ENCODE results near the gene PRR18. TPM values are rescaled to one million over a fixed set of nuclear protein-coding genes. Genes with fewer than 3 reads are reported as not detected.

Gene PRR18
- total RNA-seq, 4 donors from 2014 or later: not detected

DNA sequence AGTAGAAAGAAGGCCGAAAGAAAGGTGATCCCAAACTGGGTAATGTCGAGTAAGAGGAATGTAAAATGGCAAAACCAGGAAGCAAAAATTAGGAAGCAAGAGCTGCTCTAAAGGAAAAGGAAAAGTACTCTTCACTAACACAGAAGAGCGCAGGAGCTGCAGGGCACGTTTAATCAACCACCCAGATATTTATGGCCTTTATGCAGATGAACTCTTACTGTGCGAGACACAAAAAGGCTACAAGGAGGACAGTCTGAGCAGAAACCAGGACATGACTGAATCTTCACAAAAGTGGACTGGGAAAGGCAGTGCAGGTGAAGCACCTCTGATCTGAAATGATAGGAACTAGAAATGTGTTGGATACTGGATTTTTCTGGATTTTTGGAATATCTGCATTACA is 15.2 kb upstream of the PRR18 start:
- DNase-seq: no peak

DNA sequence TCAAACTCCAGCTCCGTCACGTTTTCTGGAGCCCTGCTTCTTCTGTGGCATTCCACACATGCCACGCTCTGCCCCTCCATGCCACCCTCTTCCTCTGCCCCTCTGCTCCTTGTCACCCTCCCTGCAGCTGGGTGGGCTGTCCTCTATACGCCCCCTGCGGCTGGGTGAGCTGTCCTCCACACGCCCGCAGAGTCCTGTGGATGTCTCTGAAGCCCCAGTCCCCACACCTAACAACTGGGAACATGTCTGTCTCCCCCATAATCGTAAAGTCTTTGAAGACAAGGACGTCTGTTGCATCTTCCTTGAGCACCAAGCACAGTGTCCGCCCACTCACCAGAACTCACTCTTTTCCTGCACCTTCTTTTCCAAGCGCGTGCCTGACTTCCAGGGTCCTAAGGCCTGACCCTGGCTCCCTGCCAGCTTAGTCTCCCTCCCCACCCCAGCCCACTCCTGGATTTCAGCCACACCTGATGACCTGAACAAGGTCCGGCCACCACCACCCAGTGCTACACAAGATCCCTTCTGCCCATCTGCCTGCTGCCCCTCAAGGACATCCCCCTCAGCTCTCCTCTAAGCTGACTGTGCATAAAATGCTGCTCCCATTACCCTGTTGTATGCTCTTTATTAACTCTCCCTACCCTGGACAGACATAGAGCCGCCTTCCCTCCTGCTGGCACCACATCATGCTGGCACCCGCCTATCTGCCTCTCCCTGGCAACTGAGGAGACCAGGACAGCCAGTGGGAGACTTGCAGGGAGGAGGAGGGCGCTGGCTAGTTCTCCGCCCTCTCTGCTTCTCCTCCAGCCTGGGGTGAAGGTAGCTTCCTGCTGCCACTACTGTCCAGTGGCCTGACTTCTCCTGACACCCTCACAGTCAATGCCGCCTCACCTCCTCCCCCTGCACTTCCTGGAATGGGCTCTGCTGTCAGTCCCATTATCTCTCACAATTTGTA is 10.7 kb upstream of the PRR18 start:
- TF ChIP-seq POLR2A (IDR thresholded peaks at IDR 0.05): no peak
- TF ChIP-seq, protein P1, sequence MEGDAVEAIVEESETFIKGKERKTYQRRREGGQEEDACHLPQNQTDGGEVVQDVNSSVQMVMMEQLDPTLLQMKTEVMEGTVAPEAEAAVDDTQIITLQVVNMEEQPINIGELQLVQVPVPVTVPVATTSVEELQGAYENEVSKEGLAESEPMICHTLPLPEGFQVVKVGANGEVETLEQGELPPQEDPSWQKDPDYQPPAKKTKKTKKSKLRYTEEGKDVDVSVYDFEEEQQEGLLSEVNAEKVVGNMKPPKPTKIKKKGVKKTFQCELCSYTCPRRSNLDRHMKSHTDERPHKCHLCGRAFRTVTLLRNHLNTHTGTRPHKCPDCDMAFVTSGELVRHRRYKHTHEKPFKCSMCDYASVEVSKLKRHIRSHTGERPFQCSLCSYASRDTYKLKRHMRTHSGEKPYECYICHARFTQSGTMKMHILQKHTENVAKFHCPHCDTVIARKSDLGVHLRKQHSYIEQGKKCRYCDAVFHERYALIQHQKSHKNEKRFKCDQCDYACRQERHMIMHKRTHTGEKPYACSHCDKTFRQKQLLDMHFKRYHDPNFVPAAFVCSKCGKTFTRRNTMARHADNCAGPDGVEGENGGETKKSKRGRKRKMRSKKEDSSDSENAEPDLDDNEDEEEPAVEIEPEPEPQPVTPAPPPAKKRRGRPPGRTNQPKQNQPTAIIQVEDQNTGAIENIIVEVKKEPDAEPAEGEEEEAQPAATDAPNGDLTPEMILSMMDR (IDR thresholded peaks at IDR 0.05): no peak

More for the DNA sequence above, 15.2 kb upstream of the PRR18 start:
- Histone ChIP-seq H3K4me3 (no peak overlapping the region), H3K36me3 (no peaks in the 10 kb centered on the region), H3K4me1 (no peaks in the 10 kb centered on the region), H3K27me3 (no peaks in the 10 kb centered on the region), H3K9me3 (no peaks in the 10 kb centered on the region), H3K27ac (no peak overlapping the region)
- TF ChIP-seq, protein P1 (IDR thresholded peaks at IDR 0.05): no peak
- intact Hi-C loops (cut with DNase I; ENCODE audit: low total_unique reads): no loop called here

DNA sequence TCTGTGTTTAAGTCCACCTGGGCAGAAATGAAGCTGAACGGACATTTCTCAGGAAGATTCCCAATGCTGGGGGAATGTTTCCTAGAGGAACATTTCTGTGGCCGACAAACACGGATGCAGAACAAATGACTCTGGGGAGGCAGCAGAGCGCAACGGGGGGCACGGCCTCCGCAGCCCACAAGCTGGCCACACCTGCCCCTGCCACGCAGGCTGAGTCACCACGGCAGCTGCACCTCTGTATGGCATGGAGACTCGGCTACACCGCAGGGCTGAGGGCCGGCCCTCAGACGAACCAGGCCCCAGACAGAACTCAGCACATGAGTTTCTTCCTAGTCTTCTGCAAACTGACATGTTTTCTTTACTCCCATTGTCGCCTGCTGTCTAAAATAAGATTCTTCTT is 10.0 kb upstream of the PRR18 start:
- no peak overlapping the region for H3K27ac ChIP-seq
- DNase-seq: no peak
- H3K4me3 ChIP-seq: no peak overlapping the region
- H3K4me1 ChIP-seq: no peaks in the 10 kb centered on the region
- no peaks in the 10 kb centered on the region for H3K9me3 ChIP-seq
- no peaks in the 10 kb centered on the region for H3K36me3 ChIP-seq
- TF ChIP-seq POLR2A (IDR thresholded peaks at IDR 0.05): no peak
- TF ChIP-seq, protein P1 (IDR thresholded peaks at IDR 0.05): no peak
- intact Hi-C loops (cut with DNase I; ENCODE audit: low total_unique reads): no loop called here
- H3K27me3 ChIP-seq: no peaks in the 10 kb centered on the region

More for the DNA sequence above, 10.7 kb upstream of the PRR18 start:
- H3K4me1 ChIP-seq: no peaks in the 10 kb centered on the region
- H3K9me3 ChIP-seq: no peaks in the 10 kb centered on the region
- DNase-seq: no peak
- intact Hi-C loops (cut with DNase I; ENCODE audit: low total_unique reads): no loop called here
- H3K36me3 ChIP-seq: no peaks in the 10 kb centered on the region
- no peaks in the 10 kb centered on the region for H3K27me3 ChIP-seq
- no peak overlapping the region for H3K27ac ChIP-seq
- H3K4me3 ChIP-seq: no peak overlapping the region

DNA sequence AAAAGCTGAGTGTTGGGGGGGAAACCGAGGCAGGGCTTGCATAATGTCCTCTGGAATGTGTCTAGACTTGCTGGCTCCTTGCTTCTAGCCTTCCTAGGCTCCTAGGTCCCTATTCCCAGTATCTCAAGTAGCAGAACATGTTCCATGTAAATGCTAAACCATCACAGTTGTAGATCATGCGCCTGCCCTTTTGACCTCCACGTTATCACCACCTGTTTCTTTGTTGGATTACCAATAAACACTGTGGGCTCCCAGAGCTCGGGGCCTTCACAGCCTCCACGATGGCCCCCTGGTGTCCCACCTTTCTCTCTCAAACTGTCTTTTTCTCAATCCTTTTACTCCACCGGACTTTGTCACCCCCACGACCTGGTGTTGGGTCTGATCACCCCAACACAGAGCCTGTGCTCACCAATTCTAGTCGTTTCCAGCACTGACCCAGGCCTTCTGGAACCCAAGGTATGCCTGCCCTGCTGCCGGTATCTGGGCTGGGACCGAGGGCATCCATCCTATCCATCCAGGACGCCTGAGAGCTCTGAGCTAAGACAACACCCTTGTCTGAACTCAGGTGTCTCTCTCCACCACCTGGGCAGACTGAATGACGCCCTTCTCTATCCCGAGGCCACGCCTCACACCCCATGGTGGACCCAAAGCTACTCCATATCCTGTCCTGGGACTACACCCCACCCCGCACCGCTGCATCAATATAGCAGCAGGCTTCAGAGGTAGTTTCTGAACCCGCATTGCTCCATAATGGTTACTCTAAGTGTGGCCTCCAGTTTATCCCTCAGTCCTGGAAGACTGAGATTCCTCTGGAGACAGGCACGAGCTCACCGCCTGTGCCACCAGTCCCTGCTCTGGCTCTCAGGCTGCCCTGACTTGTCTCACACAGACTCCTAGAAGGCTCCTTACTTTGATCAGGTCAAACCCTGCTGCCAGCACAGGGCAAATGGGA is 9.3 kb upstream of the PRR18 start:
- no peaks in the 10 kb centered on the region for H3K9me3 ChIP-seq
- H3K4me1 ChIP-seq: no peaks in the 10 kb centered on the region
- no peak for TF ChIP-seq POLR2A (IDR thresholded peaks at IDR 0.05)
- TF ChIP-seq, protein P1 (IDR thresholded peaks at IDR 0.05): no peak
- no peaks in the 10 kb centered on the region for H3K36me3 ChIP-seq
- H3K4me3 ChIP-seq: no peak overlapping the region
- H3K27me3 ChIP-seq: no peaks in the 10 kb centered on the region
- intact Hi-C loops (cut with DNase I; ENCODE audit: low total_unique reads): no loop called here
- no peak for DNase-seq
- no peak overlapping the region for H3K27ac ChIP-seq
